Middle frontal gyrus (tissue), 1 donor: ENCODE data around the gene NAGLU.
A peak's percentile ranks its signal among the peaks of the same experiment; 100 is the strongest.

Experiments
- DNase-seq: peaks from one replicate; pipeline ENCODE4 v3.0.0-alpha.2; 2015; ENCODE audit warnings: low spot score; ENCODE audit errors: extremely low spot score

NAGLU gene

GRCh38 chr17:42564815-42565522 is 28.9 kb downstream of the NAGLU start:
- no peak for DNase-seq

DNA sequence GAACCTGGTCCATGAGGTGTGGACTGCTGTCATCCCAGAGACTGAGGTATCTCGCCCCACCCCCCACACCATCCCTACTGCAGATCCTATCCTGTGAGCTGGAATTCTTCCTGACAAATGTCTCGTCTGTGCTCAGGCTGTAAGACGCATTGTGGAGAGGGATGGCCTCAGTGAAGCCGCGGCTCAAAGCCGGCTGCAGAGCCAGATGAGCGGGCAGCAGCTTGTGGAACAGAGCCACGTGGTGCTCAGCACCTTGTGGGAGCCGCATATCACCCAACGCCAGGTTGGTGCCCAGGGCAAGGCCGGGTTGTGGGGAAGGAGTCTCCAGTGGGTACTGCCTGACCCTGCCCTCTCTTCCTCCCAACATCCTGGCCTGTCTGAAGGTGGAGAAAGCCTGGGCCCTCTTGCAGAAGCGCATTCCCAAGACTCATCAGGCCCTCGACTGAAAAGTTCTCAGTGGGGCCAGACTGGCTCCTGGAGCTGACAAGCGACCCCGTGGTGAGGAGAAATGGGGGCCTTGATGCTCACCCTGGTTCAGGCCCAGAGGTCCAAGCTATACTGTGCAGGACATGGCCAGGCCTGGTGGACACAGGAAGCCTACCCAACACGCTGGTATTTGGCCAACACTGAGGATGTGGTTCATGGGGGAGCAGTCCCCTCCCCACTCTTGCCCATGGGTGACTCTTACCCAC is 29.6 kb downstream of the NAGLU start:
- DNase-seq, result no peak

- no peak for DNase-seq
Observed at GRCh38 chr17:42566215-42566882, 30.3 kb downstream of the NAGLU start.

DNA sequence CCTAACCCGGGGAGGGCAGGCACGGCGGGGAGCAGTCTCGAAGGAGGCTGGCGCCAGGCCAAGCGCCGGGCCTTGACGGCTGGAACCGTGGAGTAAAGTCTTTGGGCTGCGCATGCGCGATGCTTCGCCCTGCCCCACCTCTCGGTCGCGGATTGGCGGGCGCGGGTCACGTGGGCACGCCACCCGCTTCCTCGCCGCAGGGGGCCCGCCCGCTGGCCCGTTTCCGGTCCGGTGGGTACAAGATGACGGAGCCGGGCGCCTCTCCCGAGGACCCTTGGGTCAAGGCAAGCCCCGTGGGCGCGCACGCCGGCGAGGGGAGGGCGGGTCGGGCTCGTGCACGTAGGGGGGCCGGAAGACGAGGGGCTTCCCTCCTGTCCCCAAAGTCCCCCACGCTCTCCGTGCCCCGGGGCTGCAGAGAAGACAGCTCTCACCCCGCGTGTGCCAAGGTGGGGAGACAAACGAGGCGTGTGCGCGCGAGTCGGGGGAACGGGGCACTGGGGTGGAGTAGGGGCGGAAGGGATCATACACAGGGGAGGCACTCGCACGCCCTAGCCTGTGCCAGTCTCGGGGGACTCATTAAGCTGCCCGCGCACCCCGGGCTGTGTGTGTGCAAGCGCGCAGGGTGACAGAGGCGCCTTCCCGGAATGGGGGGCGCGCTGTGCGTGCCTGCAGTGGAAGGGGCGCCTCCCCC is 31.0 kb downstream of the NAGLU start, which contains the start of gene MLX:
Gene MLX, plus strand, starts transcription at position 218 of the 691 bp plus-strand sequence. Its CDS starts 25 bp downstream, at position 243.
- peak; percentile 88 for DNase-seq

GRCh38 chr17:42568341-42569111 is 32.5 kb downstream of the NAGLU start:
- no peak for DNase-seq

- no peak for DNase-seq
Observed at GRCh38 chr17:42571435-42572225, 35.6 kb downstream of the NAGLU start.

DNA sequence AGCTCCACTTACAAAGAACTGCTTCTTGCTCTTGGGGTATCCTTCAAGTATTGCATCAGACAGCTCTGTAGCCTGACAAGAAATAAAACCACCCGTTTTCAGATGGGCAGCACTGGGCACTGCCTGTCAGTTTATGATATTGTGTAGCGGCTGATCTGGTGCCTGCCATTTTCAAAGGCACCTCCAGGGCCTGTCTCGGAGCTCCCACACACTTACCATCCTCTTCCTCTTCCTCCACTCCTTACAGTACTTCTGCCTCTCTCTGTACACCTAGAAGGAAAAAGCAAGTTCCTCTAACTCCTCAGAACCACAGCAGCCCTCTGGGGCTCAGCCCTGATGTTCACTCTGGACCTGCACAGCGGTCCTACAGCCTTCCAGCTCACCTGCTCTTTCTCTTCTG is 37.1 kb downstream of the NAGLU start:
- no peak for DNase-seq

- no peak for DNase-seq
Observed at GRCh38 chr17:42574463-42574862, 38.4 kb downstream of the NAGLU start.

DNA sequence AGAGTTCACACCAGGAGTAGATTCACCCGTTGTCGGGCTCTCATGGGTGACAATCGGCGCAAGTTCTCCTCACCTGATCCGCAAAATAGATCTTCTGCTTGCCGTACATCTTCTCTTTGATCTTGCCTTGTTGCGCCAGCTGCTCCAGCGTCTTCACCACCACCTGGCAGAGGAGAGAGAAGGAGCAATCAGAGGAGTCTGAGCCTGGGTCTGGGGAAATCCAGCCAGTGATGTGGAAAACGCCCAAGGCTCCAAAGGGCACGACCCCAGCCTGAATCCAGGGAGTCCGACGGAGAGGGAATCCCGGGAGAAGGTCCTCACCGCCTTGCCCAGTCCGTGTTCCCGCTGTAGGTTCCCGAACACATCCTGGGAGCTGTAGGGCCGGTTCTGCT is 41.1 kb downstream of the NAGLU start:
- no peak for DNase-seq

GRCh38 chr17:42577532-42578281 is 41.7 kb downstream of the NAGLU start, which contains the start of gene PSMC3IP:
PSMC3IP (minus strand) TSS chr17:42577729; CDS start chr17:42577686, 43 bp downstream.
- DNase-seq, result peak; percentile 90

- no peak for DNase-seq
Observed at GRCh38 chr17:42578282-42578869, 42.3 kb downstream of the NAGLU start.

- DNase-seq, result no peak
Observed at GRCh38 chr17:42579794-42580551, 43.9 kb downstream of the NAGLU start.

- no peak for DNase-seq
Observed at GRCh38 chr17:42581744-42582270, 45.8 kb downstream of the NAGLU start.

DNA sequence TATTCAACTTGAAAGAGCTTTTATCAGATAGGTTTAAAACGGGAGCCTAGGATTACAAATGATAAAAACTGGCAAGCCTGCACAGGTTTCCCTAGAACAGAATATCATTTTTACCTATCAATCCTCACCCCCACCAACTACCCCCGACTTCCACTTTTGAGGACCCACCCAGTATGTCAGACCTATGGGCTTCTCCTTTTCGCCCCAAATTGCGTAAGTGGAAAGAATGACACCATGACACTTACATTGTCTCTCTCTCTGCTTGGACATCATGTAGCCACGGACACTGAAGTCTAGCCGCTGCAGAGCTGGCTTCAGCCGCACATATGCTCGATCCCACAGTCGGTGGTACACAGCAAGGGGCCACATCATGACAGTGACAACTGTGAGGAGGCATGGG is 48.8 kb downstream of the NAGLU start:
- no peak for DNase-seq

- no peak for DNase-seq
Observed at GRCh38 chr17:42585353-42585752, 49.3 kb downstream of the NAGLU start.

- DNase-seq, result no peak
Observed at GRCh38 chr17:42586514-42587230, 50.6 kb downstream of the NAGLU start.

DNA sequence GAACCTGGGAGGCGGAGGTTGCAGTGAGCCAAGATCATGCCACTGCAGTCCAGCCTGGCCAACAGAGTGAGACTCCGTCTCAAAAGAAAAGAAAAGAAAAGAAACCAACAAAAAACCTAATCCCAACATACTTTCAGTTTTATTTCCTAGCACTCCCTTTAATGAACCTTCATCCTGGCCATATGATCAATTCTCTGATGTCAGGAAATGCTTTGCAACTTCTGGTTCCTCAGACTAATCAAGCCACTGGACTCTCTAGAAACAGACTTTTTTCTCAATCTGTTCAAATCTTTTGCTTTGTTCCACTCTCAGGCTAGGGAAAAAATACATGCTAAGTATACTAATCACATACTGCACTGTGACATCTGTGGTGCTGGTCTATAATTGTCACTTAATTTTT is 54.8 kb downstream of the NAGLU start:
- no peak for DNase-seq
